ENCODE results near the gene SEC24B.

DNA sequence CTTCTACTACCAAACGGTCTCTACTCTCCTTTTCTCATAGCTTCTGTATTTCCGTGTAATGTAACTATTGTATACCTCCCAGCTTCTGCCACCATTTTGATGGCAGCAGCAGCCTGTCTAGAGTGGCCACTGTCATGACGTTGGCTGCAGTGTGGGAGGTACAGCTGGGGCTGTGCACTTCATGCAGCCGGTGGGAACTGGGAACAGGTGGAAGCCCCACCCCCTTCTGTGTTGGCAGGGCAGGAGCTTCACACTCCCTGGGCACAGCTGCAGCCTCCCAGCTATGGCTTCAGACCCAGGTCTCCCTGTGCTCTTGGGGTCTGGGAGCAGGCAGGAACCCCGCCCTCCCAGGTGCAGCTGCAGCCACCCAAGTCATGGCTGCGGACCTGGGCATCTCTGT lies 49.8 kb upstream of the SEC24B start:
- TF ChIP-seq TAF1 (IDR thresholded peaks at IDR 0.05; ENCODE audit: borderline replicate concordance, insufficient read depth, low read length) (no peak), POLR2AphosphoS5 (IDR thresholded peaks at IDR 0.05; ENCODE audit: low read depth, low read length) (no peak)

Data from PFSK-1 (cell line).